Stimulated activated CD8-positive, alpha-beta memory T cell treated with anti-CD3 and anti-CD28 coated beads, Interleukin-4, amount 100 ng/mL, for 24 hours (primary cell): Measurements from ENCODE around the gene TTLL6.

Source experiments
- DNase-seq: peaks from one replicate; pipeline ENCODE4 v3.0.0-alpha.2; 2020; ENCODE audit warnings: low read depth

The TTLL6 gene

GRCh38 chr17:48759288-48759687 lies 57.7 kb downstream of the TTLL6 start:
- DNase-seq, result no peak

GRCh38 chr17:48757524-48757961 lies 59.5 kb downstream of the TTLL6 start:
- DNase-seq, result no peak

- no peak for DNase-seq
Observed at GRCh38 chr17:48756830-48757251, 60.2 kb downstream of the TTLL6 start.

GRCh38 chr17:48755356-48755755 lies 61.7 kb downstream of the TTLL6 start:
- DNase-seq, result no peak

GRCh38 chr17:48754500-48755261 lies 62.3 kb downstream of the TTLL6 start:
- DNase-seq, result no peak

- no peak for DNase-seq
Observed at GRCh38 chr17:48753794-48754499, 63.1 kb downstream of the TTLL6 start.

GRCh38 chr17:48752399-48753288 lies 64.4 kb downstream of the TTLL6 start:
- DNase-seq, result no peak

GRCh38 chr17:48751733-48752398 lies 65.2 kb downstream of the TTLL6 start:
- no peak for DNase-seq

GRCh38 chr17:48751172-48751571 lies 65.9 kb downstream of the TTLL6 start:
- no peak for DNase-seq

- DNase-seq, result no peak
Observed at GRCh38 chr17:48749621-48750553, 67.1 kb downstream of the TTLL6 start.

- no peak for DNase-seq
Observed at GRCh38 chr17:48748718-48749566, 68.1 kb downstream of the TTLL6 start.

GRCh38 chr17:48747445-48748363 lies 69.3 kb downstream of the TTLL6 start:
- DNase-seq, result no peak

- no peak for DNase-seq
Observed at GRCh38 chr17:48746916-48747444, 70.0 kb downstream of the TTLL6 start.

GRCh38 chr17:48745381-48746275 lies 71.4 kb downstream of the TTLL6 start:
- DNase-seq, result no peak

- DNase-seq, result no peak
Observed at GRCh38 chr17:48740537-48740936, 76.5 kb downstream of the TTLL6 start.

GRCh38 chr17:48738803-48739526 lies 78.1 kb downstream of the TTLL6 start:
- DNase-seq, result no peak

- DNase-seq, result no peak
Observed at GRCh38 chr17:48738424-48738802, 78.6 kb downstream of the TTLL6 start.
